Endothelial cell (in vitro differentiated cells): ENCODE measurements around the gene LRRC42. TPM values are rescaled to one million over a fixed set of nuclear protein-coding genes. Genes with fewer than 3 reads are reported as not detected.

Experiments used
- DNase-seq: peaks from one replicate; pipeline ENCODE4 v3.0.0; 2021; ENCODE audit warnings: low spot score
- H3K27ac Mint-ChIP-seq: one replicate; pipeline ENCODE4 v1.8.0; 2021; ENCODE audit warnings: mixed read lengths, inconsistent platforms; ENCODE audit not compliant: unreplicated experiment
- H3K27me3 Mint-ChIP-seq: one replicate; pipeline ENCODE4 v1.8.0; 2021; ENCODE audit warnings: mild to moderate bottlenecking, moderate library complexity, mixed read lengths, inconsistent platforms; ENCODE audit not compliant: unreplicated experiment
- H3K36me3 Mint-ChIP-seq: one replicate; pipeline ENCODE4 v1.8.0; 2021; ENCODE audit warnings: mild to moderate bottlenecking, low read depth, mixed read lengths, inconsistent platforms; ENCODE audit not compliant: unreplicated experiment
- H3K4me1 Mint-ChIP-seq: one replicate; pipeline ENCODE4 v1.8.0; 2021; ENCODE audit warnings: mild to moderate bottlenecking, mixed read lengths, inconsistent platforms; ENCODE audit not compliant: unreplicated experiment
- H3K4me3 Mint-ChIP-seq: one replicate; pipeline ENCODE4 v1.8.0; 2021; ENCODE audit warnings: mild to moderate bottlenecking, mixed read lengths, inconsistent platforms; ENCODE audit not compliant: unreplicated experiment
- H3K9me3 Mint-ChIP-seq: one replicate; pipeline ENCODE4 v1.8.0; 2021; ENCODE audit warnings: mixed read lengths, inconsistent platforms; ENCODE audit not compliant: unreplicated experiment
- total RNA-seq: library from RNA; stranded (reverse); fragmentation: NEBNext Ultra II Directional; extraction: Animal tissue kit (Norgen Biotek cat#: 25700); gene quantifications from one replicate; pipeline ENCODE4 v1.2.1, GENCODE V29; 2021; ENCODE audit not compliant: unreplicated experiment
- TF ChIP-seq, protein P1 (sequence below): fragments of 200-600 bp; sonication (generic); IDR thresholded peaks from one replicate; pipeline ENCODE4 v1.5.0; 2021; ENCODE audit warnings: antibody characterized with exemption; ENCODE audit not compliant: unreplicated experiment

LRRC42 gene
- total RNA-seq, 1 donor from 2014 or later: 43.6 TPM

GRCh38 chr1:53902235-53903138, 43.7 kb upstream of the LRRC42 start:
- H3K36me3 Mint-ChIP-seq: no peaks in the 10 kb centered on the region
- TF ChIP-seq, protein P1, sequence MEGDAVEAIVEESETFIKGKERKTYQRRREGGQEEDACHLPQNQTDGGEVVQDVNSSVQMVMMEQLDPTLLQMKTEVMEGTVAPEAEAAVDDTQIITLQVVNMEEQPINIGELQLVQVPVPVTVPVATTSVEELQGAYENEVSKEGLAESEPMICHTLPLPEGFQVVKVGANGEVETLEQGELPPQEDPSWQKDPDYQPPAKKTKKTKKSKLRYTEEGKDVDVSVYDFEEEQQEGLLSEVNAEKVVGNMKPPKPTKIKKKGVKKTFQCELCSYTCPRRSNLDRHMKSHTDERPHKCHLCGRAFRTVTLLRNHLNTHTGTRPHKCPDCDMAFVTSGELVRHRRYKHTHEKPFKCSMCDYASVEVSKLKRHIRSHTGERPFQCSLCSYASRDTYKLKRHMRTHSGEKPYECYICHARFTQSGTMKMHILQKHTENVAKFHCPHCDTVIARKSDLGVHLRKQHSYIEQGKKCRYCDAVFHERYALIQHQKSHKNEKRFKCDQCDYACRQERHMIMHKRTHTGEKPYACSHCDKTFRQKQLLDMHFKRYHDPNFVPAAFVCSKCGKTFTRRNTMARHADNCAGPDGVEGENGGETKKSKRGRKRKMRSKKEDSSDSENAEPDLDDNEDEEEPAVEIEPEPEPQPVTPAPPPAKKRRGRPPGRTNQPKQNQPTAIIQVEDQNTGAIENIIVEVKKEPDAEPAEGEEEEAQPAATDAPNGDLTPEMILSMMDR: no peak
- H3K27ac Mint-ChIP-seq: no peak overlapping the region
- no peak overlapping the region for H3K4me3 Mint-ChIP-seq
- no peaks in the 10 kb centered on the region for H3K9me3 Mint-ChIP-seq
- DNase-seq: no peak
- H3K27me3 Mint-ChIP-seq: peaks cover 3% of the 10 kb centered on the region
- H3K4me1 Mint-ChIP-seq: no peaks in the 10 kb centered on the region

DNA sequence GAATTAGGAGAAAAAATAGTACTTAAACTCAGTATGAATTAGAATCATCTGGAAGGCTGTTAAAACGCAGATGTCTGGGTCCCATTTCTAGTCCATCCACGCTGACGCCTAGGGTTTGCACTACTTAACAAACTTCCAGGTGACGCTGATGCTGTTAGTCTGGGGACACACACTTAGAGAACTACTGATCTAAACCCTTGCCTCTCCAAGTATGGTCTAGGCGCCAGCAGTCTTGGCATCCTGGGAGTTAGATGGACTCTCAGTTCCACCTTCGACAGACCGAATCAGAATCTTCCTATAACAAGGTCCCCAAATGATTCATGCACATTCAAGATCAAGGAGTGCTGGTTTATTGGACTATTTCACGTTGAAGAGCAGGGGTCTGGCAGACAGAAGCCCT, 40.6 kb upstream of the LRRC42 start:
- TF ChIP-seq, protein P1: no peak
- no peaks in the 10 kb centered on the region for H3K4me1 Mint-ChIP-seq

GRCh38 chr1:53906121-53906520, 40.0 kb upstream of the LRRC42 start:
- H3K4me3 Mint-ChIP-seq: no peak overlapping the region
- DNase-seq: no peak
- TF ChIP-seq, protein P1: no peak
- H3K36me3 Mint-ChIP-seq: no peaks in the 10 kb centered on the region
- H3K27me3 Mint-ChIP-seq: peaks cover 6% of the 10 kb centered on the region
- no peaks in the 10 kb centered on the region for H3K9me3 Mint-ChIP-seq
- no peaks in the 10 kb centered on the region for H3K4me1 Mint-ChIP-seq
- no peak overlapping the region for H3K27ac Mint-ChIP-seq

More for the DNA sequence above, 40.6 kb upstream of the LRRC42 start:
- Mint-ChIP-seq H3K9me3 (no peaks in the 10 kb centered on the region), H3K36me3 (no peaks in the 10 kb centered on the region), H3K27me3 (peaks cover 6% of the 10 kb centered on the region), H3K27ac (no peak overlapping the region), H3K4me3 (no peak overlapping the region)
- no peak for DNase-seq

- peaks cover 6% of the 10 kb centered on the region for H3K27me3 Mint-ChIP-seq
- no peaks in the 10 kb centered on the region for H3K9me3 Mint-ChIP-seq
- no peak overlapping the region for H3K27ac Mint-ChIP-seq
- TF ChIP-seq, protein P1: no peak
- no peak for DNase-seq
- H3K4me1 Mint-ChIP-seq: no peaks in the 10 kb centered on the region
- no peak overlapping the region for H3K4me3 Mint-ChIP-seq
- H3K36me3 Mint-ChIP-seq: no peaks in the 10 kb centered on the region
Observed at GRCh38 chr1:53909946-53910345, 36.2 kb upstream of the LRRC42 start.

GRCh38 chr1:53911442-53911841, 34.7 kb upstream of the LRRC42 start:
- Mint-ChIP-seq H3K36me3 (no peaks in the 10 kb centered on the region), H3K27ac (no peak overlapping the region)

More at GRCh38 chr1:53911442-53911841, 34.7 kb upstream of the LRRC42 start:
- no peaks in the 10 kb centered on the region for H3K9me3 Mint-ChIP-seq
- H3K27me3 Mint-ChIP-seq: peaks cover 3% of the 10 kb centered on the region
- TF ChIP-seq, protein P1: no peak
- H3K4me1 Mint-ChIP-seq: no peaks in the 10 kb centered on the region
- DNase-seq: no peak
- H3K4me3 Mint-ChIP-seq: no peak overlapping the region
